Neural cell (in vitro differentiated cells): Measurements from ENCODE around the gene LRFN5. TPM values are rescaled to one million over a fixed set of nuclear protein-coding genes. Genes with fewer than 3 reads are reported as not detected.

Source experiments
- H2AFZ ChIP-seq: fragments of 200-600, 300-800 bp; sonication (generic), shearing (Covaris generic); 2 replicates; pipeline ENCODE4 v1.6.0; 2014; ENCODE audit warnings: low read depth, mild to moderate bottlenecking, antibody characterized with exemption, low read length, moderate library complexity
- H3F3A ChIP-seq: fragments of 200-600 bp; shearing (Covaris generic); 2 replicates; pipeline ENCODE4 v1.6.1; 2016; ENCODE audit warnings: mild to moderate bottlenecking, moderate library complexity, mixed read lengths, antibody characterized with exemption, low read length; ENCODE audit not compliant: insufficient read depth, poor library complexity, severe bottlenecking
- H3K27ac ChIP-seq: fragments of 200-600, 300-800 bp; sonication (generic), shearing (Covaris generic); 2 replicates; pipeline ENCODE4 v1.5.1; 2014; ENCODE audit warnings: mild to moderate bottlenecking, low read length, moderate library complexity
- H3K27me3 ChIP-seq: fragments of 300-800, 200-600 bp; sonication (generic), shearing (Covaris generic); 2 replicates; pipeline ENCODE4 v1.6.0; 2014; ENCODE audit warnings: mild to moderate bottlenecking, low read depth, low read length, moderate library complexity; ENCODE audit not compliant: insufficient read depth
- H3K36me3 ChIP-seq: fragments of 300-800, 200-600 bp; sonication (generic), shearing (Covaris generic); 2 replicates; pipeline ENCODE4 v1.5.1; 2014; ENCODE audit warnings: mild to moderate bottlenecking, antibody characterized with exemption, low read length, moderate library complexity; ENCODE audit not compliant: insufficient read depth
- H3K4me2 ChIP-seq: fragments of 300-800, 200-600 bp; sonication (generic), shearing (Covaris generic); 2 replicates; pipeline ENCODE4 v1.6.0; 2014; ENCODE audit warnings: mild to moderate bottlenecking, low read length
- H3K4me3 ChIP-seq: fragments of 300-800, 200-600 bp; sonication (generic), shearing (Covaris generic); 2 replicates; pipeline ENCODE4 v1.5.1; 2014; ENCODE audit warnings: mild to moderate bottlenecking, low read length, moderate library complexity
- H3K79me2 ChIP-seq: fragments of 200-600 bp; shearing (Covaris generic); replicated peaks from 2 replicates; pipeline ENCODE4 v1.6.0; 2014; ENCODE audit warnings: mild to moderate bottlenecking, low read length, moderate library complexity; ENCODE audit not compliant: insufficient read depth
- H3K9ac ChIP-seq: fragments of 300-800, 200-600 bp; sonication (generic), shearing (Covaris generic); 2 replicates; pipeline ENCODE4 v1.6.1; 2016; ENCODE audit warnings: mild to moderate bottlenecking, low read length, mixed read lengths
- H3K9me2 ChIP-seq: fragments of 200-600 bp; shearing (Covaris generic); 2 replicates; pipeline ENCODE4 v1.6.1; 2016; ENCODE audit warnings: mild to moderate bottlenecking, low read length, mixed read lengths; ENCODE audit not compliant: insufficient read depth
- H3K9me3 ChIP-seq: fragments of 200-600, 300-800 bp; sonication (generic), shearing (Covaris generic); 2 replicates; pipeline ENCODE4 v1.6.1; 2016; ENCODE audit warnings: mild to moderate bottlenecking, mixed run types, low read length, moderate library complexity, mixed read lengths
- H4K20me1 ChIP-seq: fragments of 200-600 bp; shearing (Covaris generic); 2 replicates; pipeline ENCODE4 v1.6.1; 2016; ENCODE audit warnings: mild to moderate bottlenecking, mixed run types; ENCODE audit not compliant: insufficient read depth
- CTCF ChIP-seq: fragments of 450-650 bp; IDR thresholded peaks from 2 replicates; pipeline ENCODE4 v1.5.1; 2014; ENCODE audit warnings: antibody characterized with exemption, mild to moderate bottlenecking, moderate library complexity; ENCODE audit not compliant: poor library complexity, severe bottlenecking
- EP300 ChIP-seq: fragments of 450-650 bp; conservative IDR thresholded peaks from 2 replicates; pipeline ENCODE4 v1.6.1; 2014; ENCODE audit warnings: antibody characterized with exemption, mild to moderate bottlenecking, moderate library complexity; ENCODE audit not compliant: poor library complexity, severe bottlenecking
- EZH2 ChIP-seq: fragments of 200-600, 300-800 bp; shearing (Covaris generic), sonication (generic); IDR thresholded peaks from 2 replicates; pipeline ENCODE4 v1.6.1; 2014; ENCODE audit warnings: antibody characterized with exemption, low read length, borderline replicate concordance, mild to moderate bottlenecking; ENCODE audit not compliant: insufficient read depth, poor library complexity, severe bottlenecking
- MXI1 ChIP-seq: fragments of 450-650 bp; conservative IDR thresholded peaks from 2 replicates; pipeline ENCODE4 v1.6.1; 2014; ENCODE audit warnings: antibody characterized with exemption, mild to moderate bottlenecking; ENCODE audit not compliant: poor library complexity, severe bottlenecking
- POLR2AphosphoS5 ChIP-seq: IDR thresholded peaks from 2 replicates; pipeline ENCODE4 v1.6.1; 2012
- RAD21 ChIP-seq: fragments of 450-650 bp; conservative IDR thresholded peaks from 2 replicates; pipeline ENCODE4 v1.6.1; 2014; ENCODE audit warnings: antibody characterized with exemption, mild to moderate bottlenecking, moderate library complexity
- REST ChIP-seq: IDR thresholded peaks from 2 replicates; pipeline ENCODE4 v1.6.1; 2012; ENCODE audit warnings: borderline replicate concordance
- SMC3 ChIP-seq: fragments of 450-650 bp; conservative IDR thresholded peaks from 2 replicates; pipeline ENCODE4 v1.6.1; 2014; ENCODE audit warnings: antibody characterized with exemption, mild to moderate bottlenecking, moderate library complexity; ENCODE audit not compliant: poor library complexity
- TAF1 ChIP-seq: IDR thresholded peaks from 2 replicates; pipeline ENCODE4 v1.6.1; 2012; ENCODE audit warnings: low read depth
- polyA plus RNA-seq: library from polyadenylated mRNA; depleted of rRNA; stranded (reverse); fragments of >200 nt; gene quantifications from 2 replicates; pipeline ENCODE4 v1.2.3, GENCODE V29; 2014

LRFN5 gene
- polyA plus RNA-seq, 1 donor from 2014 or later = 24.5 TPM

GRCh38 chr14:41634286-41634685 is 27.6 kb downstream of the LRFN5 start:
- no peak overlapping the region for H3K4me3 ChIP-seq
- no peak overlapping the region for H3K9ac ChIP-seq
- H3F3A ChIP-seq = no peaks in the 10 kb centered on the region
- H2AFZ ChIP-seq = no peak overlapping the region
- no peaks in the 10 kb centered on the region for H3K79me2 ChIP-seq
- no peaks in the 10 kb centered on the region for H3K9me2 ChIP-seq
- no peak for TF ChIP-seq POLR2AphosphoS5
- no peak for TF ChIP-seq TAF1
- TF ChIP-seq RAD21 = no peak
- no peak for TF ChIP-seq EZH2
- no peak for TF ChIP-seq CTCF
- TF ChIP-seq REST = no peak
- no peak for TF ChIP-seq EP300
- TF ChIP-seq MXI1 = no peak
- TF ChIP-seq SMC3 = no peak
- H3K36me3 ChIP-seq = no peaks in the 10 kb centered on the region
- no peak overlapping the region for H3K4me2 ChIP-seq
- no peaks in the 10 kb centered on the region for H4K20me1 ChIP-seq
- no peak overlapping the region for H3K27ac ChIP-seq
- H3K27me3 ChIP-seq = no peaks in the 10 kb centered on the region
- H3K9me3 ChIP-seq = no peaks in the 10 kb centered on the region

GRCh38 chr14:41636492-41637392 is 30.1 kb downstream of the LRFN5 start:
- no peak overlapping the region for H3K4me3 ChIP-seq
- no peak overlapping the region for H3K27ac ChIP-seq
- no peak overlapping the region for H2AFZ ChIP-seq
- no peaks in the 10 kb centered on the region for H3K9me2 ChIP-seq
- no peak overlapping the region for H3K4me2 ChIP-seq
- H3K27me3 ChIP-seq = no peaks in the 10 kb centered on the region
- H3K9me3 ChIP-seq = no peaks in the 10 kb centered on the region
- no peaks in the 10 kb centered on the region for H3K36me3 ChIP-seq
- TF ChIP-seq CTCF (no peak), MXI1 (no peak), TAF1 (no peak)
- no peak overlapping the region for H3K9ac ChIP-seq
- no peaks in the 10 kb centered on the region for H3F3A ChIP-seq
- H4K20me1 ChIP-seq = no peaks in the 10 kb centered on the region
- no peaks in the 10 kb centered on the region for H3K79me2 ChIP-seq
